GM19035 (cell line): ENCODE results near the gene FOXC2.

Experiments
- ATAC-seq: cut with Tn5 transposase; IDR thresholded peaks from one replicate; pipeline ENCODE4 v1.9.1; 2021; ENCODE audit not compliant: unreplicated experiment

The FOXC2 gene

GRCh38 chr16:86566601-86566965, at the start of gene FOXC2:
Gene FOXC2, plus strand, starts transcription at chr16:86566829. Its CDS starts 507 bp downstream, at chr16:86567336.
- ATAC-seq, result no peak

GRCh38 chr16:86517033-86517432, 49.6 kb upstream of the FOXC2 start:
- no peak for ATAC-seq

- ATAC-seq, result no peak
These were observed 48.9 kb upstream of the FOXC2 start for GRCh38 chr16:86517652-86518258.

- ATAC-seq, result no peak
These were observed 47.5 kb upstream of the FOXC2 start for GRCh38 chr16:86519007-86519648.

- ATAC-seq, result no peak
These were observed 46.8 kb upstream of the FOXC2 start for GRCh38 chr16:86519649-86520316.

GRCh38 chr16:86520317-86521210, 46.1 kb upstream of the FOXC2 start:
- no peak for ATAC-seq

GRCh38 chr16:86521236-86522197, 45.1 kb upstream of the FOXC2 start:
- ATAC-seq, result no peak

- ATAC-seq, result no peak
These were observed 44.0 kb upstream of the FOXC2 start for GRCh38 chr16:86522634-86523033.

GRCh38 chr16:86523166-86523740, 43.4 kb upstream of the FOXC2 start:
- ATAC-seq, result no peak

- no peak for ATAC-seq
These were observed 42.6 kb upstream of the FOXC2 start for GRCh38 chr16:86524029-86524428.

- no peak for ATAC-seq
These were observed 40.9 kb upstream of the FOXC2 start for GRCh38 chr16:86525696-86526095.

GRCh38 chr16:86527366-86527765, 39.3 kb upstream of the FOXC2 start:
- ATAC-seq, result no peak

- ATAC-seq, result no peak
These were observed 38.3 kb upstream of the FOXC2 start for GRCh38 chr16:86528061-86528929.

GRCh38 chr16:86529160-86529559, 37.5 kb upstream of the FOXC2 start:
- no peak for ATAC-seq

GRCh38 chr16:86530251-86531190, 36.1 kb upstream of the FOXC2 start:
- no peak for ATAC-seq

GRCh38 chr16:86531191-86531545, 35.5 kb upstream of the FOXC2 start:
- no peak for ATAC-seq

- no peak for ATAC-seq
These were observed 34.7 kb upstream of the FOXC2 start for GRCh38 chr16:86531641-86532525.
